Trophoblast cell (in vitro differentiated cells and primary cell): ENCODE measurements around the gene ATG7.

Experiments used
- DNase-seq, 2 donors: peaks; one replicate each; pipeline ENCODE4 v3.0.0-alpha.2; 2016
- H2AFZ ChIP-seq: 2 replicates; pipeline ENCODE4 v1.6.1; 2013; ENCODE audit warnings: low read length, moderate library complexity, mild to moderate bottlenecking; ENCODE audit not compliant: insufficient read depth, poor library complexity
- H2AK5ac ChIP-seq: 2 replicates; pipeline ENCODE4 v1.6.1; 2013; ENCODE audit warnings: mild to moderate bottlenecking, low read length
- H2BK120ac ChIP-seq: 2 replicates; pipeline ENCODE4 v1.6.1; 2013; ENCODE audit warnings: low read length, mild to moderate bottlenecking, moderate library complexity; ENCODE audit not compliant: insufficient read depth, poor library complexity
- H2BK12ac ChIP-seq: 2 replicates; pipeline ENCODE4 v1.6.1; 2013; ENCODE audit warnings: mild to moderate bottlenecking, low read length, moderate library complexity
- H2BK5ac ChIP-seq: 2 replicates; pipeline ENCODE4 v1.6.1; 2013; ENCODE audit warnings: low read length, low read depth, moderate library complexity, mild to moderate bottlenecking; ENCODE audit not compliant: poor library complexity
- H3K14ac ChIP-seq: 2 replicates; pipeline ENCODE4 v1.6.1; 2013; ENCODE audit warnings: mild to moderate bottlenecking, low read length
- H3K18ac ChIP-seq: 2 replicates; pipeline ENCODE4 v1.6.1; 2013; ENCODE audit warnings: mild to moderate bottlenecking, low read length
- H3K23ac ChIP-seq: 2 replicates; pipeline ENCODE4 v1.6.1; 2013; ENCODE audit warnings: low read length
- H3K27ac ChIP-seq: 2 replicates; pipeline ENCODE4 v1.5.1; 2013; ENCODE audit warnings: low read depth, mild to moderate bottlenecking, inconsistent platforms, low read length, moderate library complexity
- H3K27me3 ChIP-seq: 2 replicates; pipeline ENCODE4 v1.6.1; 2013; ENCODE audit warnings: inconsistent platforms, mild to moderate bottlenecking, low read length, moderate library complexity; ENCODE audit not compliant: insufficient read depth
- H3K36me3 ChIP-seq, 2 experiments: 1 replicate in 1 of 2; 2 replicates in 1 of 2; pipeline ENCODE4 v1.6.1; 2013; ENCODE audit warnings: low read length in 2 of 2, mild to moderate bottlenecking in 2 of 2, moderate library complexity in 1 of 2; ENCODE audit not compliant: insufficient read depth in 2 of 2, control insufficient read depth in 1 of 2
- H3K4ac ChIP-seq: 2 replicates; pipeline ENCODE4 v1.6.1; 2013; ENCODE audit warnings: low read depth, mild to moderate bottlenecking, low read length, moderate library complexity
- H3K4me1 ChIP-seq, 2 experiments: 1 replicate in 1 of 2; 2 replicates in 1 of 2; pipeline ENCODE4 v1.6.1; 2013; ENCODE audit warnings: low read length in 2 of 2, mild to moderate bottlenecking in 2 of 2, moderate library complexity in 1 of 2; ENCODE audit not compliant: insufficient read depth in 2 of 2, control insufficient read depth in 1 of 2
- H3K4me2 ChIP-seq: 2 replicates; pipeline ENCODE4 v1.6.1; 2013; ENCODE audit warnings: inconsistent platforms, mild to moderate bottlenecking, low read length, moderate library complexity
- H3K4me3 ChIP-seq: 2 replicates; pipeline ENCODE4 v1.5.1; 2013; ENCODE audit warnings: mild to moderate bottlenecking, low read depth, low read length, inconsistent platforms
- H3K79me1 ChIP-seq: one replicate; pipeline ENCODE4 v1.6.1; 2013; ENCODE audit warnings: low read length
- H3K79me2 ChIP-seq: 2 replicates; pipeline ENCODE4 v1.6.1; 2013; ENCODE audit warnings: low read length, mild to moderate bottlenecking; ENCODE audit not compliant: control insufficient read depth, insufficient read depth, poor library complexity
- H3K9ac ChIP-seq: 2 replicates; pipeline ENCODE4 v1.6.1; 2013; ENCODE audit warnings: mild to moderate bottlenecking, low read length
- H3K9me3 ChIP-seq: 2 replicates; pipeline ENCODE4 v1.6.1; 2013; ENCODE audit warnings: low read depth, mild to moderate bottlenecking, control low read depth, inconsistent platforms, low read length; ENCODE audit not compliant: insufficient read depth
- H4K12ac ChIP-seq: 2 replicates; pipeline ENCODE4 v1.6.1; 2013; ENCODE audit warnings: low read depth, mild to moderate bottlenecking, low read length, moderate library complexity
- H4K8ac ChIP-seq: 2 replicates; pipeline ENCODE4 v1.6.1; 2013; ENCODE audit warnings: low read depth, mild to moderate bottlenecking, low read length, moderate library complexity
- H4K91ac ChIP-seq: one replicate; pipeline ENCODE4 v1.6.1; 2013; ENCODE audit warnings: low read depth, mild to moderate bottlenecking, low read length, moderate library complexity
- WGBS: extraction: QIAGEN DNeasy Blood & Tissue Kit; methylation state at CpG from one replicate; pipeline ENCODE4 v1.1.7; 2013; ENCODE audit warnings: missing lambda C conversion rate; ENCODE audit not compliant: insufficient read length, insufficient coverage; ENCODE audit errors: extremely low coverage; 5-methylcytosine and 5-hydroxymethylcytosine counted together

Gene ATG7

GRCh38 chr3:11464356-11464755 is 192.2 kb downstream of the ATG7 start:
- Histone ChIP-seq H3K4ac (no peak overlapping the region), H3K14ac (no peak overlapping the region), H3K27me3 (no peaks in the 10 kb centered on the region), H3K9me3 (peaks cover 2% of the 10 kb centered on the region), H2BK12ac (no peak overlapping the region), H2AK5ac (no peak overlapping the region), H4K91ac (no peak overlapping the region), H3K9ac (no peak overlapping the region), H3K36me3 (peaks cover 0 to 3% of the 10 kb centered on the region in 2 experiments), H4K8ac (no peak overlapping the region), H2BK120ac (no peak overlapping the region), H3K18ac (no peak overlapping the region), H2AFZ (no peak overlapping the region), H3K4me3 (no peak overlapping the region), H4K12ac (no peak overlapping the region), H3K4me1 (no peaks in the 10 kb centered on the region), H3K4me2 (no peak overlapping the region), H3K27ac (no peak overlapping the region), H2BK5ac (no peak overlapping the region), H3K79me2 (no peaks in the 10 kb centered on the region), H3K79me1 (no peaks in the 10 kb centered on the region), H3K23ac (no peak overlapping the region)
- DNase-seq, result no peak
- no CpG with 5 or more reads among the region's 6 CpGs for WGBS

- Histone ChIP-seq H3K4me1 (no peaks in the 10 kb centered on the region), H2AFZ (no peak overlapping the region), H3K9ac (no peak overlapping the region), H4K12ac (no peak overlapping the region), H3K18ac (no peak overlapping the region), H4K91ac (no peak overlapping the region), H2BK120ac (no peak overlapping the region), H3K27me3 (no peaks in the 10 kb centered on the region), H3K36me3 (peaks cover 0 to 3% of the 10 kb centered on the region in 2 experiments), H3K4ac (no peak overlapping the region), H3K14ac (no peak overlapping the region), H3K4me3 (no peak overlapping the region), H3K79me1 (no peaks in the 10 kb centered on the region), H2BK12ac (no peak overlapping the region), H2BK5ac (no peak overlapping the region), H4K8ac (no peak overlapping the region), H3K27ac (no peak overlapping the region), H3K4me2 (no peak overlapping the region), H3K79me2 (no peaks in the 10 kb centered on the region), H3K9me3 (no peaks in the 10 kb centered on the region), H2AK5ac (no peak overlapping the region), H3K23ac (no peak overlapping the region)
- no CpG with 5 or more reads among the region's 9 CpGs for WGBS
- DNase-seq, result no peak
These were observed 193.8 kb downstream of the ATG7 start for GRCh38 chr3:11465744-11466616.

- WGBS, result no CpG with 5 or more reads among the region's 4 CpGs
- Histone ChIP-seq H3K27ac (no peak overlapping the region), H3K4me2 (no peak overlapping the region)
These were observed 195.7 kb downstream of the ATG7 start for GRCh38 chr3:11467875-11468274.

GRCh38 chr3:11470031-11470853 is 198.0 kb downstream of the ATG7 start:
- Histone ChIP-seq H2AFZ (no peak overlapping the region), H4K12ac (no peak overlapping the region)
- no CpG with 5 or more reads among the region's 9 CpGs for WGBS

More at GRCh38 chr3:11467875-11468274, 195.7 kb downstream of the ATG7 start:
- no peaks in the 10 kb centered on the region for H3K79me1 ChIP-seq
- no peak overlapping the region for H3K18ac ChIP-seq
- no peak overlapping the region for H3K4ac ChIP-seq
- H2BK5ac ChIP-seq, result no peak overlapping the region
- H3K9ac ChIP-seq, result no peak overlapping the region
- no peak overlapping the region for H4K91ac ChIP-seq
- no peak overlapping the region for H3K4me3 ChIP-seq
- H3K79me2 ChIP-seq, result no peaks in the 10 kb centered on the region
- no peak for DNase-seq
- no peak overlapping the region for H4K8ac ChIP-seq
- no peak overlapping the region for H3K14ac ChIP-seq
- no peak overlapping the region for H2AK5ac ChIP-seq
- H3K4me1 ChIP-seq, result no peaks in the 10 kb centered on the region
- H3K23ac ChIP-seq, result no peak overlapping the region
- no peak overlapping the region for H2BK12ac ChIP-seq
- no peak overlapping the region for H2BK120ac ChIP-seq
- peaks cover 0 to 3% of the 10 kb centered on the region in 2 experiments for H3K36me3 ChIP-seq
- H2AFZ ChIP-seq, result no peak overlapping the region
- H3K9me3 ChIP-seq, result no peaks in the 10 kb centered on the region
- no peaks in the 10 kb centered on the region for H3K27me3 ChIP-seq
- no peak overlapping the region for H4K12ac ChIP-seq

More at GRCh38 chr3:11470031-11470853, 198.0 kb downstream of the ATG7 start:
- H3K4ac ChIP-seq, result no peak overlapping the region
- peak; percentile 36 to 77 for DNase-seq
- no peaks in the 10 kb centered on the region for H3K79me1 ChIP-seq
- no peak overlapping the region for H3K4me2 ChIP-seq
- peaks cover 0 to 3% of the 10 kb centered on the region in 2 experiments for H3K36me3 ChIP-seq
- H3K9ac ChIP-seq, result no peak overlapping the region
- H4K91ac ChIP-seq, result no peak overlapping the region
- no peak overlapping the region for H2AK5ac ChIP-seq
- no peak overlapping the region for H2BK12ac ChIP-seq
- H3K27me3 ChIP-seq, result no peaks in the 10 kb centered on the region
- H3K4me1 ChIP-seq, result no peaks in the 10 kb centered on the region
- no peaks in the 10 kb centered on the region for H3K79me2 ChIP-seq
- H3K18ac ChIP-seq, result no peak overlapping the region
- no peaks in the 10 kb centered on the region for H3K9me3 ChIP-seq
- H3K4me3 ChIP-seq, result no peak overlapping the region
- no peak overlapping the region for H3K27ac ChIP-seq
- H2BK5ac ChIP-seq, result no peak overlapping the region
- no peak overlapping the region for H2BK120ac ChIP-seq
- no peak overlapping the region for H4K8ac ChIP-seq
- no peak overlapping the region for H3K23ac ChIP-seq
- H3K14ac ChIP-seq, result no peak overlapping the region
